HL-60 (cell line): ENCODE data around the gene MAT2A.
"Not testable (repeated sequence)": the region's sequence is repeated elsewhere in the genome, so short reads cannot be mapped to it uniquely, and the experiment has no call there.

Source experiments
- DNase-seq, 2 experiments: peaks; one replicate each; pipeline ENCODE4 v3.0.0-alpha.2; 2010 to 2020; ENCODE audit warnings: low read depth in 1 of 2, low spot score in 1 of 2
- H3K27ac ChIP-seq: fragments of 250-450 bp; sonication (Bioruptor Pico); replicated peaks from 2 replicates; pipeline ENCODE4 v1.5.1; 2020; ENCODE audit warnings: mild to moderate bottlenecking, moderate library complexity
- H3K27me3 ChIP-seq: fragments of 250-450 bp; sonication (Bioruptor Pico); 2 replicates; pipeline ENCODE4 v1.5.1; 2021; ENCODE audit warnings: mild to moderate bottlenecking, moderate library complexity; ENCODE audit not compliant: insufficient read depth, poor library complexity, severe bottlenecking
- H3K4me3 ChIP-seq: replicated peaks from 2 replicates; pipeline ENCODE4 v1.5.1; 2011; ENCODE audit warnings: mild to moderate bottlenecking, control low read depth, low read length; ENCODE audit not compliant: insufficient read depth
- GABPA ChIP-seq: IDR thresholded peaks from 2 replicates; pipeline ENCODE4 v1.6.1; 2012; ENCODE audit warnings: low read depth
- POLR2AphosphoS5 ChIP-seq: IDR thresholded peaks from 2 replicates; pipeline ENCODE4 v1.6.1; 2012; ENCODE audit warnings: low read depth
- SPI1 ChIP-seq: IDR thresholded peaks from 2 replicates; pipeline ENCODE4 v1.6.1; 2012; ENCODE audit warnings: low read depth, mild to moderate bottlenecking, borderline replicate concordance
- TF ChIP-seq, protein P1 (sequence below): IDR thresholded peaks from 2 replicates; pipeline ENCODE4 v1.6.1; 2012; ENCODE audit warnings: low read depth; ENCODE audit not compliant: insufficient replicate concordance
- TF ChIP-seq, protein P2 (sequence below): IDR thresholded peaks from one replicate; pipeline ENCODE4 v1.5.1; 2011; ENCODE audit warnings: low read length, control low read depth, inconsistent platforms; ENCODE audit not compliant: insufficient read depth

Gene MAT2A

DNA sequence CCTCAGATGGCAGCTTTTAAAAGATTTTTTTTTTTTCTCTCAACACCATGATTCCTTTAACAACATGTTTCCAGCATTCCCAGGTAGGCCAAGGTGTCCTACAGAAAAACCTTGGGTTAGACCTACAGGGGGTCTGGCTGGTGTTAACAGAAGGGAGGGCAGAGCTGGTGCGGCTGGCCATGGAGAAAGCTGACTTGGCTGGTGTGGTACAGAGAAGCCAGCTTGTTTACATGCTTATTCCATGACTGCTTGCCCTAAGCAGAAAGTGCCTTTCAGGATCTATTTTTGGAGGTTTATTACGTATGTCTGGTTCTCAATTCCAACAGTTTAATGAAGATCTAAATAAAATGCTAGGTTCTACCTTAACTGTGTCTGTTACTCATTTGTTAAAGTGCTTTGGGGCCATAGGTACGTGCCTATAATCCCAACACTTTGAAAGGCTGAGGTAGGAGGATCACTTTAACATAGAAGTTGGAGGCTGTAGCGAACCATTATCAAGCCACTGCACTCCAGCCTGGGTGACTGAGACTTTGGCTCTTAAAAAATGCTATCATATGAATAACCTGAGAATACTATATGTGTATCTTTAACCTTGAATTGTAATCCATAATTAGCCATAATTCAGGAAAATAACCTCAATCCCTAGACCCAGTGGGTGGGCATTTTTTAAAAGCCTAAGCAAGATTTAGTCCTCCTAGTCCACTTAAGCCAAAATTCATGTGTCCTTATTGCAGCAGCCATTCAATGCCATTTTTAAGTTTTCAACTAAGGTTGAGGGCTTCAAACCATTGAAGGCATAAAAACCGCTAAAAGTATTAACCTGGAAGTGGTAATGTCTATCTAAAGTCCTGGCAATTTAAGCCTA, 6.2 kb downstream of the MAT2A start:
- H3K4me3 ChIP-seq, H3K27me3 ChIP-seq, H3K27ac ChIP-seq: not testable (repeated sequence)
- TF ChIP-seq POLR2AphosphoS5 = peak; percentile 8; the same call in 1 of the 2 replicates
- DNase-seq = peak in 1 of 2 experiments; percentile 49

DNA sequence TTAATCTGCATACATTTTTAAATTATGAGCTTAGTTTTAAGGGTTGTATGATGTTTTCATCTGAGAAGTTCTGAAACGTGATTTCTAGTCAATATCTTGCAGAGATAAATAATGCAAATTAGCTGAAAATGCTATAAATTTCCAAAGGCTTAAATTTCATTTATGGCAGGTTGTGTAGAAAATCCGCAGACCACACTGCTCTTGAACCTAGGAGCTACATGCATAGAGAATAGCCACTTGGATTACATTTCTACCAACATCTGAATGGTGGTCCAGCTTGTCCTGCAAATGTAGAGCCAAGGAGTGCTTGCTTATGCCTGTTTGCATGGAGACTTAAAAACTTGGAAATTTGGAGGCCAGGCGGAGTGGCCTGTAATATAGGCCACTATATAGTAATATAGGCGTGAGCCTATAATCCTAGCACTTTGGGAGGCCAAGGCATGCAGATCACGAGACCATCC, 6.8 kb downstream of the MAT2A start:
- peak in 1 of 2 experiments; percentile 59 for DNase-seq
- H3K27me3 ChIP-seq = no peaks in the 10 kb centered on the region
- no peak overlapping the region for H3K4me3 ChIP-seq
- H3K27ac ChIP-seq = no peak overlapping the region
- TF ChIP-seq, protein P1, sequence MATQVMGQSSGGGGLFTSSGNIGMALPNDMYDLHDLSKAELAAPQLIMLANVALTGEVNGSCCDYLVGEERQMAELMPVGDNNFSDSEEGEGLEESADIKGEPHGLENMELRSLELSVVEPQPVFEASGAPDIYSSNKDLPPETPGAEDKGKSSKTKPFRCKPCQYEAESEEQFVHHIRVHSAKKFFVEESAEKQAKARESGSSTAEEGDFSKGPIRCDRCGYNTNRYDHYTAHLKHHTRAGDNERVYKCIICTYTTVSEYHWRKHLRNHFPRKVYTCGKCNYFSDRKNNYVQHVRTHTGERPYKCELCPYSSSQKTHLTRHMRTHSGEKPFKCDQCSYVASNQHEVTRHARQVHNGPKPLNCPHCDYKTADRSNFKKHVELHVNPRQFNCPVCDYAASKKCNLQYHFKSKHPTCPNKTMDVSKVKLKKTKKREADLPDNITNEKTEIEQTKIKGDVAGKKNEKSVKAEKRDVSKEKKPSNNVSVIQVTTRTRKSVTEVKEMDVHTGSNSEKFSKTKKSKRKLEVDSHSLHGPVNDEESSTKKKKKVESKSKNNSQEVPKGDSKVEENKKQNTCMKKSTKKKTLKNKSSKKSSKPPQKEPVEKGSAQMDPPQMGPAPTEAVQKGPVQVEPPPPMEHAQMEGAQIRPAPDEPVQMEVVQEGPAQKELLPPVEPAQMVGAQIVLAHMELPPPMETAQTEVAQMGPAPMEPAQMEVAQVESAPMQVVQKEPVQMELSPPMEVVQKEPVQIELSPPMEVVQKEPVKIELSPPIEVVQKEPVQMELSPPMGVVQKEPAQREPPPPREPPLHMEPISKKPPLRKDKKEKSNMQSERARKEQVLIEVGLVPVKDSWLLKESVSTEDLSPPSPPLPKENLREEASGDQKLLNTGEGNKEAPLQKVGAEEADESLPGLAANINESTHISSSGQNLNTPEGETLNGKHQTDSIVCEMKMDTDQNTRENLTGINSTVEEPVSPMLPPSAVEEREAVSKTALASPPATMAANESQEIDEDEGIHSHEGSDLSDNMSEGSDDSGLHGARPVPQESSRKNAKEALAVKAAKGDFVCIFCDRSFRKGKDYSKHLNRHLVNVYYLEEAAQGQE = no peak
- no peak for TF ChIP-seq SPI1
- TF ChIP-seq GABPA = no peak
- no peak; the same call in 1 of the 2 replicates for TF ChIP-seq POLR2AphosphoS5
- TF ChIP-seq, protein P2, sequence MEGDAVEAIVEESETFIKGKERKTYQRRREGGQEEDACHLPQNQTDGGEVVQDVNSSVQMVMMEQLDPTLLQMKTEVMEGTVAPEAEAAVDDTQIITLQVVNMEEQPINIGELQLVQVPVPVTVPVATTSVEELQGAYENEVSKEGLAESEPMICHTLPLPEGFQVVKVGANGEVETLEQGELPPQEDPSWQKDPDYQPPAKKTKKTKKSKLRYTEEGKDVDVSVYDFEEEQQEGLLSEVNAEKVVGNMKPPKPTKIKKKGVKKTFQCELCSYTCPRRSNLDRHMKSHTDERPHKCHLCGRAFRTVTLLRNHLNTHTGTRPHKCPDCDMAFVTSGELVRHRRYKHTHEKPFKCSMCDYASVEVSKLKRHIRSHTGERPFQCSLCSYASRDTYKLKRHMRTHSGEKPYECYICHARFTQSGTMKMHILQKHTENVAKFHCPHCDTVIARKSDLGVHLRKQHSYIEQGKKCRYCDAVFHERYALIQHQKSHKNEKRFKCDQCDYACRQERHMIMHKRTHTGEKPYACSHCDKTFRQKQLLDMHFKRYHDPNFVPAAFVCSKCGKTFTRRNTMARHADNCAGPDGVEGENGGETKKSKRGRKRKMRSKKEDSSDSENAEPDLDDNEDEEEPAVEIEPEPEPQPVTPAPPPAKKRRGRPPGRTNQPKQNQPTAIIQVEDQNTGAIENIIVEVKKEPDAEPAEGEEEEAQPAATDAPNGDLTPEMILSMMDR = no peak

DNA sequence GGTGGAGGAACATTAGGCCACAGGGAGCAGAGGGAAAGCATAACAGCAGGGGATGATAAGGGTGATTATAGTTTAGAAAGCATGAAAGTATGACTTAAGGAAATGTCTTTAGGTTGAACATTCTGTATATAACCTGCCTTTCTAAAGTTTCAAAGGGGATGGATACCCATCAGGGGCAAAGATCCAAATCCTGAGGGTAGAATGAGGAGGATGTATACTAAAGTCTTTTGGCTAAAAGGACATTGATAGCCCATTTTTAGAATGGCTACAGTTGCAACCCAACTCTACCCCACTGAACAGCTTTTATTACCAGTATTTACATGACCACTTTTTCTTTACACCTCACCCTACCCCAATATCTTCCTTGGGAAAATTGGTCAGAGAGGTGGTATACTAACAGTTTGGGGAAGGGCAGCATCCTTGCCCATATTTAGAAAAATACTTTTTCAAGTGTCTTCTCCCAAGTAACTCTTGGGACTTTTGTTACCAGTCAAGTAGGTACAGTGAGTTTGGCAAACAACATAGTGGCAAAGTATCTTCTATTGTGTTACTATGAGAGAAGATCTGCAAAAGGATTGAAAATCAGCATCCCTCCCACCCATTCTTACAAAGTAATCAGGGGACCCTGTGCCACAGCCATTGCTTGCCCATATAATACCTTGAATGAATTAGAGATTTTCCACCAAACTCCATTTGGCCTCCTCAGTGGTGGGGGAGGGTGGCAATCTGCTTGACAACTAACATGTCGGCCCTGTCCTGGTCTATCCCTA, 8.3 kb downstream of the MAT2A start:
- no peak for DNase-seq
- H3K4me3 ChIP-seq = no peak overlapping the region
- TF ChIP-seq POLR2AphosphoS5 (no peak; the same call in 1 of the 2 replicates), SPI1 (no peak), GABPA (no peak)
- TF ChIP-seq, protein P2 = no peak
- TF ChIP-seq, protein P1 = no peak
- no peaks in the 10 kb centered on the region for H3K27me3 ChIP-seq
- peak overlapping the region; percentile 24 for H3K27ac ChIP-seq

DNA sequence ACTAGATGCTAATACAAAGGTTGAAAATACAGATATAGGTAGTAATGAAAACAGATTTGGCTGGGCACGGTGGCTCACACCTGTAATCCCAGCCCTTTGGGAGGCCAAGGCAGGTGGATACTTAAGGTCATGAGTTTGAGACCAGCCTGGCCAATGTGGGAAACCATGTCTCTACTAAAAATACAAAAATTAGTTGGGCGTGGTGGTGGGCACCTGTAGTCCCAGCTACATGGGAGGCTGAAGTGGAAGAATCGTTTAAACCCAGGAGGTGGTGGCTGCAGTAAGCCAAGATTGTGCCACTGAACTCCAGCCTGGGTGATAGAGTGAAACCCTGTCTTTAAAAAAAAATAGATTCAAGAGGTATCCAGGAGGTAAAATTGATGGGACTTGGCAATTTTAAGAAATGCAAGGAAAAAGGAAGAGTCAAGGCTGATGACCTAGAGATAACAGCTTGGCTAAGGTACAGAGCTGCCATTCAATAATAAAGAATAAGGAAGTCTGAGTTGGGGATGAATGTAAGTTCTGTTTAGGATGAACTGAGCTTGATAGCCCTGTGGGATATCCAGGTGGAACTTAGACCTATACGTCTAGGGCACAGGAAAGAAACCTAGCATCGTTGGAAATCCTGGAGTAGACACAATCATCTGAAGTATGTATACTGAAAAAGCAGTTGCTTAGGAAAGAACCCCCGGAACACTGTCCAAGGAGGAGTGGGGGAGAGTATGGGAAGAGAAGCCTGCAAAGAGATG, 9.1 kb downstream of the MAT2A start:
- Histone ChIP-seq H3K27ac (no peak overlapping the region), H3K27me3 (no peaks in the 10 kb centered on the region), H3K4me3 (no peak overlapping the region)
- TF ChIP-seq, protein P2 = no peak
- peak; percentile 40; the same call in 1 of the 2 replicates for TF ChIP-seq POLR2AphosphoS5
- TF ChIP-seq, protein P1 = no peak
- peak; percentile 47; the same call in 1 of the 2 replicates for TF ChIP-seq SPI1
- TF ChIP-seq GABPA = no peak
- no peak for DNase-seq
